ENCODE results near the gene NCKAP1. TPM values are rescaled to one million over a fixed set of nuclear protein-coding genes. Genes with fewer than 3 reads are reported as not detected.

NCKAP1 gene
- total and polyA plus RNA-seq, 10 of the 15 experiments (the other 5 are each of a cell fraction or from before 2014, with no cell fraction given) = 0.11 to 1.5 (median 0.52) TPM

DNA sequence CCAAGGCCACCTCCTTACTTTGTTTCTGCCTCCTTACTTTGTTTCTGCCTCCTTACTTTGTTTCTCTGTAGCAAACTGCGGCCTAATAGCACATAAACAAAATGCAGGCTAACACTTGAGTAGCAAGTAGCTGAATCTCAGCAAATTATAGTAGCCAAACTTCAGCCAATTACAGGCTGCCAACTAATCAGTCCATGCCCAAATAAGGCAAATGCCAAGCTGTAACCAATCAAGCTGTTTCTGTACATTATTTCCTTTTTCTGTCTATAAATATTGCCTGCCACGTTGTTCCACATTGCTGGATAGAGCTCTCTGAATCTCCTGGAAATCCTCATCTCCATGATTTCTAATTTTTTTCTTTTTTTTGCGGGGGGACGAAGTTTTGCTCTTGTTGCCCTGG lies 143.1 kb downstream of the NCKAP1 start:
- intact Hi-C loops (cut with micrococcal nuclease; ENCODE audit: unreplicated experiment) = no loop called here
- POLR2A ChIA-PET = no interaction called here
- no peak for FAIRE-seq
- H3K4me1 ChIP-seq (ENCODE audit: control insufficient read depth, insufficient read depth, low read length) = no peaks in the 10 kb centered on the region
- no peak overlapping the region for H2AFZ ChIP-seq (ENCODE audit: control insufficient read depth, low read depth, low read length)
- CTCF ChIA-PET = interaction anchor here (0.6 kb wide), 1 partner anchor 247 kb away, joined by 3 read pairs; no protein-coding TSS in a partner anchor
- no peak overlapping the region for H3K4me3 ChIP-seq
- no peaks in the 10 kb centered on the region for H3K27me3 ChIP-seq (replicated peaks in 1 of 2; ENCODE audit: control insufficient read depth in 2 of 2, insufficient read depth in 2 of 2, low read length in 1 of 2)
- no peaks in the 10 kb centered on the region for H3K79me2 ChIP-seq (ENCODE audit: control insufficient read depth, insufficient read depth, low read length)
- RAD21 ChIA-PET (ENCODE audit: unreplicated experiment) = no interaction called here
- H3K4me2 ChIP-seq (ENCODE audit: control insufficient read depth, insufficient read depth) = no peak overlapping the region
- H3K9ac ChIP-seq (ENCODE audit: control insufficient read depth, insufficient read depth, low read length) = no peak overlapping the region
- no peaks in the 10 kb centered on the region for H4K20me1 ChIP-seq (ENCODE audit: control insufficient read depth, insufficient read depth)
- in situ Hi-C loops (cut with MboI) = no loop called here
- no peak for DNase-seq (ENCODE audit: low read depth, low spot score)
- SMC1A ChIA-PET (ENCODE audit: uncharacterized antibody, unreplicated experiment) = interaction anchor here (0.6 to 1.0 kb wide), 2 partner anchors 50 to 894 kb away, joined by 3 read pairs; no protein-coding TSS in a partner anchor
- no peak for TF ChIP-seq TCF7 (IDR thresholded peaks at IDR 0.05; ENCODE audit: borderline replicate concordance)
- peak; percentile 60 to 87 for TF ChIP-seq SRF (IDR thresholded peaks at IDR 0.05; ENCODE audit: low read depth in 2 of 2, low read length in 2 of 2)
- TF ChIP-seq, protein P1, sequence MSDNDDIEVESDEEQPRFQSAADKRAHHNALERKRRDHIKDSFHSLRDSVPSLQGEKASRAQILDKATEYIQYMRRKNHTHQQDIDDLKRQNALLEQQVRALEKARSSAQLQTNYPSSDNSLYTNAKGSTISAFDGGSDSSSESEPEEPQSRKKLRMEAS (IDR thresholded peaks at IDR 0.05; ENCODE audit: low read depth, low read length) = no peak
- ATAC-seq = no peak
- H3K36me3 ChIP-seq (ENCODE audit: control insufficient read depth in 2 of 2, insufficient read depth in 2 of 2, low read length in 1 of 2) = no peaks in the 10 kb centered on the region
- 52% methylated on average over 4 of the region's 4 CpGs for WGBS (ENCODE audit: insufficient coverage, insufficient replicate concordance, low lambda C conversion rate, missing lambda C conversion rate)
- no TSS peak for BruUV-seq (replicated peaks)
- no peak overlapping the region for H3K27ac ChIP-seq (ENCODE audit: control insufficient read depth, insufficient read depth)
- no peaks in the 10 kb centered on the region for H3K9me3 ChIP-seq (replicated peaks; ENCODE audit: control insufficient read depth, insufficient read depth, low read length)

DNA sequence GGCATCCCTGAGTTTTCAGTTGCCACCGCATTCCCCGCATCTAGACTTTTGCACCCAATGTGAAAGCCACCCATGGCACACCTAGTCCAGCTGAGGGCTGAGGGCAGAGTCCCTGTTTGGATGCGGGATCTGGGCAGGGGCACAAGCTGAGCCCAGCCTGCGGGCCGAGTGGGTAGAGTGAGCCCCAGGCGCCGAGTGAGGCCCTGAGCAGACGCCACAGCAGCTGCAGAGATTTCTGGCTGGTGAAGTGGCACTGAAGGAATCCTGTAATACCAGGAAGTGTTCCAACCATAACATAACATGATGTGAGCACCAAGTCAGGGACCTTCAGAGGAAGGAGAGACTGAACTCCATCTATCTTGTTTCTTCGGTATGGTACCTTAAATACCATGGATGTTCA lies 144.1 kb downstream of the NCKAP1 start:
- no peak for FAIRE-seq
- TF ChIP-seq MTA3 (IDR thresholded peaks at IDR 0.05; ENCODE audit: borderline replicate concordance, low read length) (no peak), ETV6 (conservative IDR thresholded peaks at IDR 0.05 in 1 of 2, IDR thresholded peaks at IDR 0.05 in 1 of 2; ENCODE audit: borderline replicate concordance in 1 of 2, low read depth in 1 of 2) (no peak), TARDBP (IDR thresholded peaks at IDR 0.05; ENCODE audit: borderline replicate concordance) (no peak), KLF5 (IDR thresholded peaks at IDR 0.05; ENCODE audit: partially characterized antibody) (no peak), EED (IDR thresholded peaks at IDR 0.05; ENCODE audit: low read depth) (no peak), RBBP5 (conservative IDR thresholded peaks at IDR 0.05) (no peak), CEBPB (IDR thresholded peaks at IDR 0.05; ENCODE audit: borderline replicate concordance in 1 of 2, low read depth in 2 of 2, low read length in 2 of 2) (no peak), RUNX3 (IDR thresholded peaks at IDR 0.05; ENCODE audit: low read length) (no peak), ZNF622 (IDR thresholded peaks at IDR 0.05) (no peak), POLR2AphosphoS5 (IDR thresholded peaks at IDR 0.05; ENCODE audit: low read length) (no peak), MYB (IDR thresholded peaks at IDR 0.05; ENCODE audit: borderline replicate concordance, low read depth, low read length) (no peak)
- TF ChIP-seq, protein P2, sequence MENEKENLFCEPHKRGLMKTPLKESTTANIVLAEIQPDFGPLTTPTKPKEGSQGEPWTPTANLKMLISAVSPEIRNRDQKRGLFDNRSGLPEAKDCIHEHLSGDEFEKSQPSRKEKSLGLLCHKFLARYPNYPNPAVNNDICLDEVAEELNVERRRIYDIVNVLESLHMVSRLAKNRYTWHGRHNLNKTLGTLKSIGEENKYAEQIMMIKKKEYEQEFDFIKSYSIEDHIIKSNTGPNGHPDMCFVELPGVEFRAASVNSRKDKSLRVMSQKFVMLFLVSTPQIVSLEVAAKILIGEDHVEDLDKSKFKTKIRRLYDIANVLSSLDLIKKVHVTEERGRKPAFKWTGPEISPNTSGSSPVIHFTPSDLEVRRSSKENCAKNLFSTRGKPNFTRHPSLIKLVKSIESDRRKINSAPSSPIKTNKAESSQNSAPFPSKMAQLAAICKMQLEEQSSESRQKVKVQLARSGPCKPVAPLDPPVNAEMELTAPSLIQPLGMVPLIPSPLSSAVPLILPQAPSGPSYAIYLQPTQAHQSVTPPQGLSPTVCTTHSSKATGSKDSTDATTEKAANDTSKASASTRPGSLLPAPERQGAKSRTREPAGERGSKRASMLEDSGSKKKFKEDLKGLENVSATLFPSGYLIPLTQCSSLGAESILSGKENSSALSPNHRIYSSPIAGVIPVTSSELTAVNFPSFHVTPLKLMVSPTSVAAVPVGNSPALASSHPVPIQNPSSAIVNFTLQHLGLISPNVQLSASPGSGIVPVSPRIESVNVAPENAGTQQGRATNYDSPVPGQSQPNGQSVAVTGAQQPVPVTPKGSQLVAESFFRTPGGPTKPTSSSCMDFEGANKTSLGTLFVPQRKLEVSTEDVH (IDR thresholded peaks at IDR 0.05; ENCODE audit: low read depth, partially characterized antibody) = no peak

More for the DNA sequence above, 144.1 kb downstream of the NCKAP1 start:
- BruUV-seq (replicated peaks) = no TSS peak
- Histone ChIP-seq H3K4me3 (no peak overlapping the region), H3K27ac (ENCODE audit: control insufficient read depth, insufficient read depth) (no peak overlapping the region), H3K36me3 (ENCODE audit: control insufficient read depth in 2 of 2, insufficient read depth in 2 of 2, low read length in 1 of 2) (no peaks in the 10 kb centered on the region), H4K20me1 (ENCODE audit: control insufficient read depth, insufficient read depth) (no peaks in the 10 kb centered on the region), H2AFZ (ENCODE audit: control insufficient read depth, low read depth, low read length) (no peak overlapping the region), H3K4me1 (ENCODE audit: control insufficient read depth, insufficient read depth, low read length) (no peaks in the 10 kb centered on the region), H3K4me2 (ENCODE audit: control insufficient read depth, insufficient read depth) (no peak overlapping the region), H3K9ac (ENCODE audit: control insufficient read depth, insufficient read depth, low read length) (no peak overlapping the region), H3K27me3 (replicated peaks in 1 of 2; ENCODE audit: control insufficient read depth in 2 of 2, insufficient read depth in 2 of 2, low read length in 1 of 2) (no peaks in the 10 kb centered on the region), H3K9me3 (replicated peaks; ENCODE audit: control insufficient read depth, insufficient read depth, low read length) (no peaks in the 10 kb centered on the region), H3K79me2 (ENCODE audit: control insufficient read depth, insufficient read depth, low read length) (no peaks in the 10 kb centered on the region)
- ATAC-seq (no peak), DNase-seq (ENCODE audit: low read depth, low spot score) (no peak)
- WGBS (ENCODE audit: insufficient coverage, insufficient replicate concordance, low lambda C conversion rate, missing lambda C conversion rate) = 80% methylated on average over 9 of the region's 9 CpGs
- POLR2A ChIA-PET = no interaction called here
- SMC1A ChIA-PET (ENCODE audit: uncharacterized antibody, unreplicated experiment) = interaction anchor here (1.1 kb wide), 1 partner anchor 13 kb away, joined by 3 read pairs; no protein-coding TSS in a partner anchor
- CTCF ChIA-PET = interaction anchor here (1.4 kb wide), 1 partner anchor 127 kb away, joined by 3 read pairs; no protein-coding TSS in a partner anchor
- in situ Hi-C loops (cut with MboI) (no loop called here), intact Hi-C loops (cut with micrococcal nuclease; ENCODE audit: unreplicated experiment) (no loop called here)
- RAD21 ChIA-PET (ENCODE audit: unreplicated experiment) = no interaction called here
